NCI-H1417 treated with DMSO at 0.1 percent for 48 hours (cell line): ENCODE results near the gene SEMA4F.
"Not testable (repeated sequence)": the region's sequence is repeated elsewhere in the genome, so short reads cannot be mapped to it uniquely, and the experiment has no call there.

ENCODE experiments used
- DNase-seq: peaks from one replicate; lab custom pipeline; 2025; lab: John Stamatoyannopoulos, UW

Gene SEMA4F

GRCh38 chr2:74653985-74654882, at the start of gene SEMA4F:
Gene SEMA4F (plus strand): TSS chr2:74654247. CDS start chr2:74654377, 130 bp downstream.
- peak; percentile 96 for DNase-seq

DNA sequence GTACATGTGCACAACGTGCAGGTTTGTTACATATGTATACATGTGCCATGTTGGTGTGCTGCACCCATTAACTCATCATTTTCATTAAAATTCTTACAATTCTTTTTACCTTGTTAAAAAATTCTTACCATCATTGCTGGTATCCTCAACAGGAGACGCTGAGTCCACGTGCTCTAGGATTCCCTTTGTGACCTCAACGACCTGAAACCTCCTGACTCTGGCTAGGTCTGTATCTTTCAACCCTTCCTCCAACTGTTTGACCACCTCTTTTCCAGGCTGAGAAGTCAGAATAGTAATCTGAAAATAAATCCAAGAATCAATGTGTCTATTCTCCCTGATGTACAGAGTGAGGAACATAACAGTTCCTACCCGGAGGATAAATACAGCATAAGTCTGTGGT, 47.1 kb upstream of the SEMA4F start:
- DNase-seq = no peak

DNA sequence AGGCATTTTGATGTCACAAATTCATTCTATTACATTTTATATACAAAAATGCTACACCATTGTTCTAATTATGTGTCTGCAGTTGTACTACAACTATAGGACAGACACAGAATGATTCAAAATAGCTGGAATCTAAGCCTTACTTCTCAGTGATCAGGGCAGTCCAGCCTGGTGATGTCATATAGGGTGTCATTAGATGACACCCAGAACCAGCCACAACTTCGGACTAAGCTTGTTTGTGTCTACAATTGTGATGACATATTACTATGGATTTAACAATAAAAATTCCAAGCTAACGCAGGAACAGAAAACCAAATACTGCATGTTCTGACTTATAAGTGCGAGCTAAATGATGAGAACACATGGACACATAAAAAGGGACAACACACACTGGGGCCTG, 36.9 kb upstream of the SEMA4F start:
- no peak for DNase-seq

DNA sequence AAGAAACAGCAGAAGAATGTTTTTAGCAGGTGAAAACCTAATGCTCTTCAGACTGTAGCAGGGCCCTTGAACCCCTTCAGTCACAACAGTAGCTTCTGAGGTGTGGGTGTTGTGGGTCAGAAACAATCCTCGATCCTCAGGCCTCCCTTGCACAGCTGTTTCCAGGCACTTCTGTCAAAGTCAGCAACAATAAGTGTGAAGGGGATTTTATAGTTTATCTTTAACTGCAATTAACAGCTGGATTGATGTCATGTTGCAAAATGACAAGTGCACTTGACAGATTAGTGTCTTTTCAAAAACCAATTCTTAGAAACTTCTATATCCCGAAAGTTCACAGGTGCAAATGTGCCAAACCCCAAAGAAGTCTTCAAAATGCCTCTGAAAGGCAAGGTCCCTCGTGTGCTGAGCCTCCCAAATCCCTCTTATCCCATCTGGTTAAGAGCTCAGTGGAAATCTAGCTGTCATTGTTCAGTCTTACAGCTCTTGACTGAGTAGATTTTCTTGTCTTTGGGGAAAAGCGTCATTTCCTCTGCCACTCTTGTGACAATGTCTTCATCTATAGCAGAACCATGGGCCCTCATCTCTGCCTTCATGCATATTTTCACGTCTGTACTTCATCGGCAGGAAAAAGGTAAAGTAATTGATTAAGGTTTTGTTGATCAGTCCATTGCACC, 35.5 kb upstream of the SEMA4F start:
- DNase-seq = no peak

- no peak for DNase-seq
Measured at GRCh38 chr2:74619651-74620297, 34.3 kb upstream of the SEMA4F start.

DNA sequence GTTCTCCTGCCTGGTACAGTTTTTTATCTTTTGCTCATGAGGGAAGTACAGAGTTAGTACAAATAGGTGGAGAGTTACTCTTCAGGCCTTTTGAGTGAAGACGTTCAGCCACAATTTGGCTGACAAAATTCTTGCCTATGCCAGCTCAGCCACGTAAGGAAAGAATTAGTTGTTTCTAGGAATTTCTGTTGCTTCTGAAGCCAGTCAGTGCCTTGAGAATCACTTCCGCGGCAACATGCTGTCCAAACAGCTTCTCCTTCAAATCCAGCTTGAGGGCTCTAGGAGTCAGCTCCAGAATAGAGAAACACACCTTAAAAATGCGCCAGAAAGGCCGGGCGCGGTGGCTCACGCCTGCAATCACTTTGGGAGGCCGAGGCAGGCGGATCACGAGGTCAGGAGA, 33.4 kb upstream of the SEMA4F start:
- no peak for DNase-seq

- no peak for DNase-seq
Measured at GRCh38 chr2:74625658-74626425, 28.2 kb upstream of the SEMA4F start.

DNA sequence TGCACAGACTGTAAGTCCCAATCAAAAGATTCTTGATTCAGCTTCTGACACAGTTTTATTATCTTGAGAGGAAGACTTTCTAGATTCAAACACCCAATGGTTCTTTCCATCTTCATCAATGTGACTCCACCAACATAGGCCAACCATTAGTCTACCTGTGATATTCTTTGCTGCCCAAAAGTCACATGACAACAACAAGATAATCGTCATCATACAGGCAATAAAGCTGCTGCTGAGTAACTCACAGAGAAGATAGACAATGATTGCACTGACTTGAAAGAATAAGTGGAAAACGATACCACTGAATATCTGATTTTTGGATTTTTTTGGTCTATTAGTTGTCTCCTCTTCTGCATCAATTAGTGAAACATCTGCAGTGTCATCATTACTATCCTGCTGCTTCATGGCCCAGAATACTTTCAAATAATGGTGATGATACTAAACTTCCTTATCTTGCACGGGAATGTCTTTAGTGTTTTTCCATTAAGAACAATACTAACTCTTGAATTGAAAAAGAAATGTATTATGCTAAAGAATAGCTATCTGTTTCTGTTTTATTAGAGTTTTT, 25.4 kb upstream of the SEMA4F start:
- DNase-seq = no peak

DNA sequence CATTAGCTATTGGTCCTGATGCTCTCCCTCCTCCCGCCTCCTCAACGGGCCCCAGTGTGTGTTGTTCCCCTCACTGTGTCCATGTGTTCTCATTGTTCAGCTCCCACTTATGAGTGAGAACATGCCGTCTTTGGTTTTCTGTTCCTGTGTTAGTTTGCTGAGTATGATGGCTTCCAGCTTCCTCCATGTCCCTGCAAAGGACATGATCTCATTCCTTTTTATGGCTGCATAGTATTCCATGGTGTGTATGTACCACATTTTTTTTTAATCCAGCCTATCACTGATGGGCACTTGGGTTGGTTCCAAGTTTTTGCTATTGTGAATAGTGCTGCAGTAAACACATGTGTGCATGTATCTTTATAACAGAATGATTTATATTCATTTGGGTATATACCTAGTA, 23.6 kb upstream of the SEMA4F start:
- DNase-seq = not testable (repeated sequence)

DNA sequence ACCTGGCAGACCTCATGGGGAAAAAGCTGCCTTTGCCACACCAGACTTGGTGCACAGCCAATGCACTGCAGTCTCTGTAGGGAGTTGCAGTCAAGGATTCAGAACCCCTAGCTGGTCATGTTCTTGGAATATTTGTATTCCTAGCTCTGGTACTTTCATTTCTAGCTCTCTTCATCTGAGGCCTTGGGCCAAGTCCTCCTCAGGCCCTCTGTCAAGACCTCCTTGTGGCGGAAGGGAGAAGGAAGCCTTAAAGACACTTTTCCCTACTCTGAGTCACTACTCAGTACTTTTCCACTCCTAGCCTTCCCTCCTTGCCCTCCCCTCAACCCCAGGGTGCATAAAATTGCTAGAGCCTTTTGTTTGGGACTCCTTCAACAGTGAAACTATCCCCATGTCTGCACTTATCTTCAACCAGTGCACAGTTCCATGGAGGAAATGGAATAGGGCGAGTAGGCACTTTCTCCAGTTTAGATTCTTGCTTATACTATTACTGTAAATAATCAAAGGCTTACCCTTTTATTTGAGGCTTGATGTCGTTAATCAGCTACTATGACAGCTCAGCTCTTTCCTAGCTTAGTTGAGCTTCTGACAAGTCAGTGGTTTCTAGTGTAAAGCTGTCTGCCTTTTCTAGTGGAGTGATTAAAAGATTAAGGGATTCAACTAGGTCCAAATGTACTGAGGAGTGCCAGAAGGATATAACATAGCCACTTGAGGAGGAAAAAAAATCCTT, 21.7 kb upstream of the SEMA4F start:
- no peak for DNase-seq

- no peak for DNase-seq
Measured at GRCh38 chr2:74632939-74633312, 21.1 kb upstream of the SEMA4F start.

GRCh38 chr2:74639550-74639949, 14.5 kb upstream of the SEMA4F start:
- DNase-seq = no peak

DNA sequence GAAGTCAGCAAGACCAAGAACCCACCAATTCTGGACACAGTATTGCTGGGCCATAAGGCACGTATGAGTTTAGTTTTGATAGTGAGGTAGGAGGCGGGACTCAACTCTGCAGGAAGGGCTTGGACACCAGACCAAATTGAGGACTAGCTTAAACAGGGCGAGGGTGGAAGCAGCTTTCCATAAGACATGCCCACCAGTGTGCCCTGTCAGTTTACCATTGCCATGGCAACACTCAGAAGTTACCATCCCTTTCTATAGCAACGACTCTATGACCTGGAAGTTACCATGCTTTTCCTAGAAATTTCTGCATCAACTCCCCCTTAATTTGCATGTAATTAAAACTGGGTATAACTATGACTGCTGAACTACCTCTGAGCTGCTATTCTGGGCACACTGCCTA, 8.7 kb upstream of the SEMA4F start:
- no peak for DNase-seq

DNA sequence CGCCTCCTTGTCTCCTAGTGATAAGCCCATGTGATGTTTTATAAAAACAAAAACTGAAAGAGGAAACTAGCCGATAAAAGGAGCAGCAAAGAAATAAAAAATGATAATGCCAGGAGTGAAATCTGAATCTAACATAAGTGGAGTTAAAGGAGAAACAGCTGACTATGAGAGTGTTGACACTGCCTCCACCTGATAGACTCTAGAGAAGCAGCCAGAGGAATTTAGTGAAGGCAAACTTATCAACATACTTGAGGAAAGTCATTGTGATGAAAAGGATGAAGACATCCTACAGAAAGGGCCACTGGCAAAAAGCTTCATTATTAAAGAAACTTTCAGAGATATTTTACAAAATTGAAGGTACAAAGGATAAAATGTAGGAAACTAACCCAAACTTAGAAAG, 7.8 kb upstream of the SEMA4F start:
- no peak for DNase-seq

DNA sequence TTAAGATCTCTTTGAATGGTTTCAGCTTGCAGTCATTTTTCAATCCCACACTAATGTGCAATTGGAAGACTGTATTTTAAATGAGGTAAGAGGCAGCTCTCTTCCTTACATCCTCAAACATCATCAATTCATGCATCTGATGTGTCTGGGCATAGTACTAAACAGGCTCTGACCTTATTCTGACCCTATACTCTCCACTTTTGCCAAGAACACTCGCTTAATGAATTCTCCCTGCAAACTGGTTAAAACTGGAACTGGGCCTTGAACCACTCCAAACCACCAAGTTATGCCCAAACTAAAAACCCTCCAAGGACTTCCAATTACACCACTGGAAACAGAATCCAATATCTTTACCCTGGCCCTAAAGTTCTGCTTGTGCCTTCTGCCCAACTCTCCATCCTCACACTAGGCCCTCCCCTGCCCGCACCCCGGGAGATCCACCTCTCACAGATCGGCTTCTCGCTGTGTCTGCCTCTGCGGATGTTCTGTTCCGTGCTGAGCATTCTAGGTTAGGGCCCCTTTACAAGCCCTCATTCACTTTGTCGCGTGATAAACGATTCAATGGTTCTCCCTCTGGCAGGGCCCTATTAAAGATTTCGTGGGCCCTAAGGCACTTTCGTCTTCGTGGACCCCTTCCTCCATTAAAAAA, 7.1 kb upstream of the SEMA4F start:
- DNase-seq = no peak

DNA sequence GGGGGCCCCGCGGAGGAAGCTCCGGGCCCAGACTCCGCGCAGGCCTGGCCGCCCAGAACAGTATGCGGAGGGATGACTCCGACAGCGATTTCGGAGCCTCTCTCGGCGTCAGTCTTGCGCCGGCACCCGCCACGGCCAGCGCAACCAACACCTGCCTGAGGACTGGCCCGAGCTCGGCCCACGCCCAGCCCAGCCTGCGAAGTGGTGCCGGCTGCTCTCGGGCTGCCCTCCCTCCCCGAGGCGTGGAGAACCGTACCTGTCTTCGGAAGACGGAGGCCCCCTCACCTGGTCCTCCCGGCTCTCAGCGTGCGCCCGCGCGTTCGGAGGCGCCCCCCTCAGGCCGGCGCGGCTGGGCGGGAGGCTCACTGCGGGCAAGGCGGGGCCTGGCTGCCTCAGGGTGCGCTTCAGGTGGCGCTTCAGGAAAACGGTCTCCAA, 6.0 kb upstream of the SEMA4F start, which contains the start of gene M1AP:
TSS of gene M1AP (minus strand) at position 322 of the 435 bp plus-strand sequence. CDS start 8,055 bp downstream, outside the sequence.
- no peak for DNase-seq

DNA sequence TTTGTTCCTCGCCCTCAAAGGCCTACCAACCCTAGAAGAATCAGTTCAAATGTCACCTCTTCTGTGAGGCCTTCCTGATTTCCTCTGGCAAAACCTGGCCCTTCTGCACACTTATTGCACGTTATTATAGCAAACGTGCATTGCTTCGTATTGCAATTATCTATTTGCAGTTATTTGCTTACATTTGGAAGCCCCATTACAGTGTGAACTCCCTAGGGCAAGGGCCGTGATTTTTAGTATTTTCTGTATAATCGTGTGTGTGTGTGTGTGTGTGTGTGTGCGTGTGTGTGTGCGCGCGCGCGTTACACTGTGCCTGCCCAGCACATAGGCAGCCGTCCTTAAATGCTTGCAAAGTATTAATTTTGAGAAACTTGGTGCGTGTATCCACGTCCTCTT, 460 bp upstream of the SEMA4F start:
- no peak for DNase-seq

DNA sequence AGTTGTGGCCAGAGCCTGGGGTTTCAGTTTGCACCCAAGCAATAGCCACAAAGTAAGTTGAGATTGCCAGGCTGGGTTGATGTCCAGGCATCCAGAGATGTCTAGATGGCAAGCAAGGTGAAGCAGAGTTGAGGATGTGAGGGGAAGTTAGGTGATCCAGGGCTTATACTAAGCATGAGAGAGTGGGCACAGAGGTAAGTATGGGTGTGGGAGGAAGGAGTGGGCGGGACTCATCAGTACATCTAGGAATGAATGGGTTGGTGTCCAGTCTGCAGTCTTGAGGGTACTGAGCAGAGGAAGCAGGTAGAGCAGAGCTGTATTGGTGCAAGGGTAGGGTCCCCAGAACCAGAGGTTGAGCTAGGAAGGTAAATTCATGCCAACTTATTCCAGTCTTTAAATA, 1.5 kb downstream of the SEMA4F start:
- DNase-seq = no peak

GRCh38 chr2:74658516-74658915, 4.5 kb downstream of the SEMA4F start:
- no peak for DNase-seq

DNA sequence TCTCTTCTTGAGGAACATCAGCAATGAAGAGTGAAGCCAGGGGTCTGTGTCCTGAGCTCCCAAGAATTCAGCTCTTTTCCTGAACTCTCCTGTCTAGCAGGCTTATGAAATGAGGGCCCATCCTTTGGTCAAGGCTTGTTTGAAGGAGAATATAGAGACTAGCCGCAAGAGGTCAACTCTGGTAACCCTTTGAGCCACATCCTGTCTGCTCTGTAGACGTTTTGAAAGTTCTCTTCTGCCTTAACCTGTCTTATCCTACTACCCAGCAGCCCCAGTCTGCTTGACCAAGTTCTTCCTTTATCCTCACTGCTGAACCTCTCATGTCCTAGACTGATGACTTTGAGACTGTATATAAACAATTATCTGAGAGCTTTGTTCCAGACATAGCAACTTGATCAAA, 5.4 kb downstream of the SEMA4F start:
- DNase-seq = no peak
